ENCODE results near the gene BRD3OS. TPM values are rescaled to one million over a fixed set of nuclear protein-coding genes. Genes with fewer than 3 reads are reported as not detected.

BRD3OS gene
- total RNA-seq, 1 donor from 2014 or later: 11.4 TPM

- Mint-ChIP-seq H3K4me1 (ENCODE audit: unreplicated experiment) (no peaks in the 10 kb centered on the region), H3K4me3 (ENCODE audit: unreplicated experiment) (no peak overlapping the region), H3K27ac (ENCODE audit: unreplicated experiment) (no peak overlapping the region), H3K36me3 (ENCODE audit: low read depth, unreplicated experiment) (peaks cover 30% of the 10 kb centered on the region), H3K9me3 (ENCODE audit: unreplicated experiment) (no peaks in the 10 kb centered on the region), H3K27me3 (ENCODE audit: unreplicated experiment) (peaks cover 5% of the 10 kb centered on the region)
- no peak for TF ChIP-seq CTCF (IDR thresholded peaks at IDR 0.05; ENCODE audit: unreplicated experiment)
- DNase-seq (ENCODE audit: low spot score): no peak
These were observed 9.1 kb downstream of the BRD3OS start for GRCh38 chr9:134034215-134035040.

- H3K4me1 Mint-ChIP-seq (ENCODE audit: unreplicated experiment): no peaks in the 10 kb centered on the region
- H3K36me3 Mint-ChIP-seq (ENCODE audit: low read depth, unreplicated experiment): peaks cover 38% of the 10 kb centered on the region
- TF ChIP-seq CTCF (IDR thresholded peaks at IDR 0.05; ENCODE audit: unreplicated experiment): no peak
- no peaks in the 10 kb centered on the region for H3K9me3 Mint-ChIP-seq (ENCODE audit: unreplicated experiment)
- DNase-seq (ENCODE audit: low spot score): no peak
- H3K27ac Mint-ChIP-seq (ENCODE audit: unreplicated experiment): no peak overlapping the region
- peak overlapping the region; percentile 47 for H3K4me3 Mint-ChIP-seq (ENCODE audit: unreplicated experiment)
- peaks cover 5% of the 10 kb centered on the region for H3K27me3 Mint-ChIP-seq (ENCODE audit: unreplicated experiment)
These were observed 10.1 kb downstream of the BRD3OS start for GRCh38 chr9:134035041-134036039.

- H3K9me3 Mint-ChIP-seq (ENCODE audit: unreplicated experiment): no peaks in the 10 kb centered on the region
- no peak for TF ChIP-seq CTCF (IDR thresholded peaks at IDR 0.05; ENCODE audit: unreplicated experiment)
- H3K4me1 Mint-ChIP-seq (ENCODE audit: unreplicated experiment): no peaks in the 10 kb centered on the region
- H3K27me3 Mint-ChIP-seq (ENCODE audit: unreplicated experiment): peaks cover 5% of the 10 kb centered on the region
- no peak overlapping the region for H3K4me3 Mint-ChIP-seq (ENCODE audit: unreplicated experiment)
- H3K36me3 Mint-ChIP-seq (ENCODE audit: low read depth, unreplicated experiment): peaks cover 43% of the 10 kb centered on the region
- no peak for DNase-seq (ENCODE audit: low spot score)
- H3K27ac Mint-ChIP-seq (ENCODE audit: unreplicated experiment): no peak overlapping the region
These were observed 10.8 kb downstream of the BRD3OS start for GRCh38 chr9:134036130-134036529.

- H3K9me3 Mint-ChIP-seq (ENCODE audit: unreplicated experiment): no peaks in the 10 kb centered on the region
- H3K4me3 Mint-ChIP-seq (ENCODE audit: unreplicated experiment): no peak overlapping the region
- H3K36me3 Mint-ChIP-seq (ENCODE audit: low read depth, unreplicated experiment): peaks cover 43% of the 10 kb centered on the region
- DNase-seq (ENCODE audit: low spot score): no peak
- peaks cover 5% of the 10 kb centered on the region for H3K27me3 Mint-ChIP-seq (ENCODE audit: unreplicated experiment)
- H3K27ac Mint-ChIP-seq (ENCODE audit: unreplicated experiment): no peak overlapping the region
- H3K4me1 Mint-ChIP-seq (ENCODE audit: unreplicated experiment): no peaks in the 10 kb centered on the region
- TF ChIP-seq CTCF (IDR thresholded peaks at IDR 0.05; ENCODE audit: unreplicated experiment): no peak
These were observed 12.4 kb downstream of the BRD3OS start for GRCh38 chr9:134037641-134038040.

Data from endothelial cell (in vitro differentiated cells).